GM21526 (cell line): Measurements from ENCODE around the gene FAP.

Experiments
- ATAC-seq: cut with Tn5 transposase; IDR thresholded peaks from one replicate; pipeline ENCODE4 v1.9.1; 2021; ENCODE audit warnings: moderate library complexity; ENCODE audit not compliant: unreplicated experiment, low FRiP score

FAP gene

DNA sequence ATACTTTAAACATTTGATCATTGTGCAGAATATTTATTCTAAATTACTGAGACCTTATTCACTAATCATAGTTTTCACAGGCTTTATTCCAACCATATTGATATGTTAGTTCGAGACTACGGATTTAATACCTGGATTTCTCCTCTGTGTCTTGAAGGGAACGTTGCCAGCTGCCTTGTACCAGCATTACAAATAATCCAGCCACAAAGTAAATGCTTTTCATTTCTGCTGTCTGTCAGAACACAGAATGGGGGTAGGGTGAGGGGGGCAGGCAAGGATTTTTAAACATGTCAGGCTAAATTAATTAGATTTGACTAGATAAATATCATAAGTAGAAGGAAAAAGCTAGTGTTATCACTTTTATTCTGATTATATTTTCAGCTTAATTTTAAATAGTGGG is 94.3 kb downstream of the FAP start:
- no peak for ATAC-seq

DNA sequence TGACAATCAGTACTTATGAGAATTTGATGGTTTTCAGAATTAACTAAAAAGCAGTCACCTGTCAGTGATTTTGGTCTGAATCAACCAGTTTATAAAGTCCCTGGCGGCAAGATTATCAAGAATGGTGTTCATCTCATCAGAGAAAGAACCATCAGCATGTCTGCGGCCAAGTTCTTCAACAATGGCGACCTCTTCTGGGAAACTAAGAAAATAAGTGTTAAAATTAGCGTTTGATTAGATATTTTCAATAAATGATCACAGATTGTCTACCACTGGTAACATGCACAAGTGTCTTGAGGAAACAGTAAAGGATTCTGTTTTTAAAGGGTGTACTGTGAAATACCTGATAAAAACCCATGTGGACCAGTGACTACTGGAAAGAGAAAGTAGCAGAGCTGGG is 99.3 kb downstream of the FAP start:
- ATAC-seq = no peak

DNA sequence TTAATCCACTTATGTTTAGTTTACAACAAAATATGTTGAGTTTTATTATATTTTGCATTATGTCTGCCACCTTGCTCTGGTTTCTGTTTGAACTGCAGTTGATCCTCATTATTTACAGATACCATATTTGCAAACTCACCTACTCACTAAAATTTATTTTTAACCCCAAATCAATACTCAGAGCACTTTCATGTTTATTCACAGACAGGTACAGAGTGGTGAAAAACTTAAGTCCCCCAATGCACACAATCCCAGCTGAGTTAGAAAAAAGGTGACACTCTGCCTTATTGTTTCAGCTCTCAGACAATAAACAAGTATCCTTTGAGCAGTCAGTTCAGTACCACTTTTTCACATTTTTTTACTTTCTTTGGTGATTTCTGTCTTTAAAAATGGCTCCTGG is 104.9 kb downstream of the FAP start:
- no peak for ATAC-seq

DNA sequence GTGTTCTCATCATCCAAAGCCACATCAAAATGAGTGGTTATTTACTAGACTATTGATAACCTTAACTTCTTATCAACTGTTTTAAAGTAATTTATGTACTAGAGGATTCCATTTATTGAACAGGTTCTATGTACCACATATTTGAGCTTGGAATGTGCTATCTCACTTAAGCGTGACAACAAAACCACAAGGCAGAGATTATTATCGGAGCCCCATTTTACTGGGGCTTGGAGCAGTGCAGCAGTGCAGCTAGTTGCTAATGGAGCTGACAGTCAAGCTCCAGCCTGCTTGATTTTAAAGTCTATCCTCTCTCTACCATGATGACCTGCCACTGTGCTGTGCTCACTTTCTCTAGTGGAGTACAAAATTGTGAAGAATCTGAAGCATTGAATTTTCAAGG is 115.8 kb downstream of the FAP start:
- ATAC-seq = no peak

DNA sequence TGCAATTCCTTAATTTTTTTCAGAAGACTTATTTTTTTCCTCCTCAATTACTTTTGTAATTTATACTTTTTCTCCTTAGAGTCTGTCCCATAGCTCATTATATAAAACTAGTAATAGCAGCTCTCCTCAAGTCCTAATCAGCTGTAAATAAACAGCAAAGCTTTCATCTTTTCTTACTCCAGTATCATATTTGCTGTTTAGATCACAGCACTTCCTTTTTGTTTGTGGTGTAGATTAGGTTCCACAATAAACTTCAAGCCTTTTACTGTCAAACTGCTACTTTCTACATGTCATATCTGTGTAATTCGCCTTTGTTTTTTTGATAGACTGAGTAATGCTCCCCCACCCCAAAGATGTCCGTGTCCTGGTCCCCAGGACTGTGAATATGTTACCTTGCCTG is 116.7 kb downstream of the FAP start:
- no peak for ATAC-seq

DNA sequence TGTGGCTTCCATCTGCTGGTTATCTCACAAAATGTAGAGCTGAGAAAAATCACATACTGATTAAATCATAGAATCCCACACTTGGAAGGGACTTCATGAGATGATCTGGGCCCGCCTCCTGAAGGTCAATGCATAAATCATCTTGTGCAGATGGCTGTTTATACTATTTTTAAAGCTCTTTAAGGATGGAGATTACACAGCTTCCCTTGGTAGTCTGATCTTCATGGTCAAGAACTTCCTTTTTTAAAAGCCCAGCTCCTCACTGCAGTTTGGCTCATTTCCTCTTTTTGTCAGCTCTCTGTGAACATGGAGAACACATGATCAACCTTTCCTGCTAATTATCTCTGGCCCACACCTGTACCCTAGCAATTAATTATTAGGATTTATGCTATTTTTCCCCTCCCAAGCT is 117.1 kb downstream of the FAP start:
- ATAC-seq = peak; percentile 97

DNA sequence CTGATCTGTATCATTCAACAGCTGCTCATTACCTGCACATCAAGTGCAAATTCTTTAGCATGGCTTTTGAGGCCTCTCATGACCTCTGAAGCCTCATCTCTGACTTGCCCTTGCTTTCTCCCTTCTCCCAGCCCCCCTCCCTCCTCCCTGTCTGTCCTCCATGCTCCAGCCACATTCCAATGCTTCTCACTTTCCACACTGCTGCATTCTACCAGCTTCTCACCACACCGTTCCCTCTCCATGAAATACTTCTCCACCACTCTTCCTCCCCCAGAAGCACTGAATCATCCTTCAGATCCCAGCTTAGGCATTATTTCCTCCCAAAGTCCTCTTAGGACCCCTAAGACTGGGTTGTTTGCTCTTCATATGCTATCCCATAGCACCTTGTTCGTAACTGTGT is 118.1 kb downstream of the FAP start:
- ATAC-seq = no peak

DNA sequence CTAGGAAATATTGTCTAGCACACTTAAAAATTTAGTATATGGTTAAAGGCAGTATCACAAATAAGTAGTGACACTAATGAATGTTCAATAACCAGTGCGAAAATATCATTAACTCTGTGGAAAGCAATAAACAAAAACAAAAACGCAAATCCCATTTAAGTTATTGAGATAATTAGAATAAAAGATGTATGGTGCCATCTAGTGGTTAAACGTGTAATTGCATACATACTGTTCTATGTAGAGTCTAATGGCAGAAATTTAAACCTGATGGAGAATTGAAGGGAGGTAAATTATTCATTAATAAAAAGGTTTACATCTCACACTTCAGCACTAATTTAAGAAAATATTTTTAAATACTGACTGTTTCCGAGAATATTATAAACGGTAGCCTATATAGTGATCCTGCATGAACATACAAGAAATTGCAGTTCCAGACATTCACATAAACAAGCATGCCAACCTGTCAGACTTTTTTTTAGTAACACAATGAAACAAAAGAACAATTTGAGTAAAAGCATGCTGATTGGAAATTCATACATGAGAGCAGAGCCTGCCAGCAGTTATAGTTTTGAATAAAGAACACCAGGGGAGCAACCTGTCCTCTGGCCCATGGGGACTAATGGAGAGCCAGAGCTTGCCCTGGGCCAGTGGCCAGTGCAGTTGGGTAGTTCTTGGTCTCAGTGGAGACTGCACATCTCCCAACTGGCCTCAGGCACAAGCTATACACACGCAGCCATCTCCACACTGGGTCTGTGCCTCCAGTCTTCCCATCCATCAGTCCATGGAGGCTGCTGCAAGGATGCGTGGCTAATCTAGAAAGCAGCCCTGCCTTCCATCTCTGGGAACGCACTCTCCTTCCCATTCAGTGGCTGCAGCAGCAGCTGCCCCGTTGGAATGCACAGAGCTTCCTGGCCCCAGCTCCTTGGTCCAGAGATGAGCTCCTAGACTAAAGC is 119.2 kb downstream of the FAP start:
- peak; percentile 52 for ATAC-seq
